HG02763 (cell line): ENCODE results near the gene RAB13.

Experiments
- ATAC-seq: cut with Tn5 transposase; IDR thresholded peaks from one replicate; pipeline ENCODE4 v1.9.1; 2021; ENCODE audit warnings: mild to moderate bottlenecking, moderate library complexity; ENCODE audit not compliant: unreplicated experiment

Gene RAB13

GRCh38 chr1:153934746-153935145 is 51.4 kb downstream of the RAB13 start:
- ATAC-seq: no peak

GRCh38 chr1:153933955-153934354 is 52.2 kb downstream of the RAB13 start:
- no peak for ATAC-seq

GRCh38 chr1:153933430-153933829 is 52.7 kb downstream of the RAB13 start:
- no peak for ATAC-seq

- ATAC-seq: no peak
Measured at GRCh38 chr1:153932156-153933131, 53.7 kb downstream of the RAB13 start.
